Adrenal gland (tissue), 12 donors: ENCODE measurements around the gene SERPINA4. TPM values are rescaled to one million over a fixed set of nuclear protein-coding genes. Genes with fewer than 3 reads are reported as not detected.

Source experiments
- DNase-seq, 7 donors: peaks; one replicate each; pipeline ENCODE4 v3.0.0-alpha.2; 2019 to 2020
- H3K27ac ChIP-seq, 5 donors: fragments of 200-600 bp; sonication (generic) in 4 of 5; 1 replicate in 3 of 5; 2 replicates in 2 of 5; pipeline versions ENCODE4 v1.5.1 to v1.8.0; 2016 to 2020; ENCODE audit warnings: mild to moderate bottlenecking in 1 of 5
- H3K27me3 ChIP-seq: fragments of 200-600 bp; 2 replicates; pipeline ENCODE4 v1.8.0; 2021
- H3K36me3 ChIP-seq, 2 donors: fragments of 200-600 bp; replicated peaks in 1 of 2; 1 replicate in 1 of 2; 2 replicates in 1 of 2; pipeline versions ENCODE4 v1.5.1 to v1.8.0; 2018 to 2022
- H3K4me1 ChIP-seq, 2 donors: fragments of 200-600 bp; replicated peaks in 1 of 2; 1 replicate in 1 of 2; 2 replicates in 1 of 2; pipeline versions ENCODE4 v1.5.1 to v1.8.0; 2018 to 2021
- H3K4me3 ChIP-seq, 4 donors: fragments of 200-600 bp; sonication (generic) in 3 of 4; one replicate each; pipeline ENCODE4 v1.5.1; 2016 to 2018
- H3K9me3 ChIP-seq, 3 donors: fragments of 200-600 bp; sonication (generic) in 1 of 3; replicated peaks in 1 of 3; 1 replicate in 2 of 3; 2 replicates in 1 of 3; pipeline versions ENCODE4 v1.5.1 to v1.8.0; 2016 to 2021
- CTCF ChIP-seq, 6 experiments: fragments of 450-650 bp in 4 of 6; fragments of 200-600 bp in 2 of 6; sonication (generic) in 1 of 6; IDR thresholded peaks; 1 replicate in 5 of 6; 2 replicates in 1 of 6; pipeline versions ENCODE4 v1.5.1 to v1.8.0; 2016 to 2021; ENCODE audit warnings: antibody characterized with exemption in 6 of 6, mild to moderate bottlenecking in 2 of 6, moderate library complexity in 1 of 6
- POLR2A ChIP-seq, 2 donors: fragments of 450-650 bp; IDR thresholded peaks; one replicate each; pipeline ENCODE4 v1.6.1; 2017; ENCODE audit warnings: antibody characterized with exemption in 2 of 2, mild to moderate bottlenecking in 2 of 2, moderate library complexity in 1 of 2
- WGBS, 4 donors: extraction: QIAGEN DNeasy Blood & Tissue Kit in 2 of 4; methylation state at CpG; one replicate each; pipeline versions ENCODE4 v1.1.5 to v1.1.7; 2013 to 2017; 5-methylcytosine and 5-hydroxymethylcytosine counted together
- intact Hi-C, 2 donors: fragments of 100-400 bp; cut with DNase I; formaldehyde crosslinking; loops; one replicate each; pipeline versions ENCODE4 v1.14.1 to v1.15.0; 2022 to 2023
- polyA plus RNA-seq, 3 donors: library from polyadenylated mRNA; stranded (reverse); fragments of 200-250 nt in 2 of 3; fragments of 350-450 nt in 1 of 3; fragmentation: Illumina TruSeq in 1 of 3; extraction: RNeasy Lipid Tissue Mini Kit (QIAGEN cat#74804) in 1 of 3; gene quantifications; one replicate each; pipeline ENCODE4 v1.2.3, GENCODE V29; 2013 to 2014
- total RNA-seq, 9 donors: library from RNA; depleted of rRNA in 4 of 9; stranded (reverse); fragments of >200 nt in 4 of 9; fragments of 120-200 nt in 1 of 9; fragmentation: NEBNext Ultra II Directional in 1 of 9; extraction: Animal tissue kit (Norgen Biotek cat#: 25700) in 1 of 9; gene quantifications; one replicate each; pipeline versions ENCODE4 v1.1.0 to v1.2.4, GENCODE V29; 2013 to 2023
- donor health status: healthy with polysubstance abuse.
- donor health status: Bipolar disorder and iron deficiency.
- donor health status: DM: yes; HTN: yes; CAD: no.
- donor health status: DM: no; HTN: no; CAD: no.
- donor health status: DM: no; HTN: no; CAD: no.
- donor health status: DM: yes; HTN: yes; CAD: no.

SERPINA4 gene
- total and polyA plus RNA-seq, 12 donors, result 0.06 to 0.31 (median 0.11) TPM; not detected in 9

GRCh38 chr14:94582199-94582750 is 21.0 kb downstream of the SERPINA4 start:
- intact Hi-C loops, result no loop called here
- peaks cover 41 to 46% of the 10 kb centered on the region in 2 donors for H3K4me1 ChIP-seq
- 35 to 57% (median 43%) methylated on average over 7 of the region's 7 CpGs for WGBS, 4 donors
- no peaks in the 10 kb centered on the region for H3K36me3 ChIP-seq
- H3K4me3 ChIP-seq, result peak overlapping the region; percentile 14 to 55 (median 34)
- H3K27ac ChIP-seq, result peak overlapping the region; percentile 67 to 89 (median 78)
- TF ChIP-seq POLR2A (IDR thresholded peaks at IDR 0.05), result peak in 1 of 2 donors; percentile 32
- no peak for TF ChIP-seq CTCF (IDR thresholded peaks at IDR 0.05)
- H3K9me3 ChIP-seq, result no peaks in the 10 kb centered on the region
- H3K27me3 ChIP-seq, result no peaks in the 10 kb centered on the region
- peak; percentile 61 to 90 (median 84) for DNase-seq

- Histone ChIP-seq H3K4me1 (peaks cover 45 to 52% of the 10 kb centered on the region in 2 donors), H3K27ac (peak overlapping the region; percentile 67 to 89 (median 78)), H3K4me3 (peak overlapping the region in 2 of 4 donors; percentile 12 to 55), H3K27me3 (no peaks in the 10 kb centered on the region), H3K9me3 (no peaks in the 10 kb centered on the region), H3K36me3 (no peaks in the 10 kb centered on the region)
- intact Hi-C loops, result no loop called here
- WGBS, 4 donors, result 55 to 73% (median 60%) methylated on average over 3 of the region's 3 CpGs
- TF ChIP-seq POLR2A (IDR thresholded peaks at IDR 0.05) (no peak), CTCF (IDR thresholded peaks at IDR 0.05) (no peak)
- no peak for DNase-seq
Observed at GRCh38 chr14:94582851-94583250, 21.6 kb downstream of the SERPINA4 start.

DNA sequence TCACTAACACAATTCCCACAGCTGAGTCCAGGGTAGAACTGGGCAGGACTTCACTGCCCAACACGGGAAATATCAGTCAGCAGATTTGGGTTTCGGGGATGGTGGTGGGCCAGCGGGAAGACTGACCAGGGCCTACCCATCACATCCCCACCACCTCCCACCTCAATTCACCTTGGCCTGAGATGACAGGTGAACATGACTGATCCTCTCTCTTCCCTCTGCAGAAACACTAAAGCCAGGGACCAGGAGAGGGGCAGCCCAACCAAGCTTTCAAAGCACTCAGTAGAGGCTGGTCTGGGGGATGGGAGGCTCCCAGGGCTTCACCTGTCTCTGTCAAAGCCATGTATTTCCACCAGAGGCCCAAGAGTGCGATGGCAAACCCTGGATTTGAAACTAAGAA is 22.3 kb downstream of the SERPINA4 start:
- Histone ChIP-seq H3K27me3 (no peaks in the 10 kb centered on the region), H3K9me3 (no peaks in the 10 kb centered on the region), H3K4me3 (peak overlapping the region in 1 of 4 donors; percentile 55), H3K27ac (peak overlapping the region in 3 of 5 donors; percentile 4 to 83 (median 57)), H3K36me3 (no peaks in the 10 kb centered on the region), H3K4me1 (peaks cover 50 to 58% of the 10 kb centered on the region in 2 donors)
- no peak for DNase-seq
- WGBS, 4 donors, result 91 to 95% (median 94%) methylated on average over 4 of the region's 4 CpGs; no CpG with 5 or more reads in 1 of the 4 donors
- TF ChIP-seq CTCF (IDR thresholded peaks at IDR 0.05), result no peak
- no peak for TF ChIP-seq POLR2A (IDR thresholded peaks at IDR 0.05)
- intact Hi-C loops, result no loop called here

- intact Hi-C loops, result no loop called here
- H3K36me3 ChIP-seq, result peaks cover 0 to 2% of the 10 kb centered on the region in 2 donors
- H3K4me1 ChIP-seq, result peaks cover 50 to 58% of the 10 kb centered on the region in 2 donors
- peak in 2 of 7 donors; percentile 12 to 44 for DNase-seq
- TF ChIP-seq POLR2A (IDR thresholded peaks at IDR 0.05) (peak in 1 of 2 donors; percentile 9), CTCF (IDR thresholded peaks at IDR 0.05) (no peak)
- peak overlapping the region in 2 of 4 donors; percentile 9 to 10 for H3K4me3 ChIP-seq
- 50 to 54% (median 52%) methylated on average over 4 to 5 of the region's 5 CpGs for WGBS, 4 donors
- H3K27ac ChIP-seq, result peak overlapping the region in 3 of 5 donors; percentile 4 to 43 (median 6)
- H3K9me3 ChIP-seq, result no peaks in the 10 kb centered on the region
- no peaks in the 10 kb centered on the region for H3K27me3 ChIP-seq
Observed at GRCh38 chr14:94584591-94585280, 23.5 kb downstream of the SERPINA4 start.
